ENCODE results near the gene FCN3. TPM values are rescaled to one million over a fixed set of nuclear protein-coding genes. Genes with fewer than 3 reads are reported as not detected.

The FCN3 gene
- total and polyA plus RNA-seq, 9 of the 15 experiments (the other 6 are each of a cell fraction or from before 2014, with no cell fraction given), result 0.49 TPM; not detected in 8

- FAIRE-seq (no peak), DNase-seq (ENCODE audit: extremely low read depth in 1 of 4, low spot score in 3 of 4) (no peak), ATAC-seq (no peak)
- H3K4me2 ChIP-seq (ENCODE audit: insufficient read depth, low read length), result no peak overlapping the region
- ChIA-PET POLR2A (interaction anchor here (0.6 to 2.2 kb wide), 6 partner anchors 8 to 461 kb away, joined by 3 to 11 read pairs (median 4); no protein-coding TSS in a partner anchor), CTCF (ENCODE audit: low intra/inter-chr PET ratio) (no interaction called here)
- no peaks in the 10 kb centered on the region for H3K79me2 ChIP-seq (ENCODE audit: control insufficient read depth, insufficient read depth, low read length)
- H4K20me1 ChIP-seq (replicated peaks; ENCODE audit: control insufficient read depth, insufficient read depth, low read length), result no peaks in the 10 kb centered on the region
- no peaks in the 10 kb centered on the region for H3K9me1 ChIP-seq (ENCODE audit: control insufficient read depth, insufficient read depth, low read length)
- in situ Hi-C loops (cut with MboI) (no loop called here), intact Hi-C loops (cut with micrococcal nuclease) (no loop called here)
- no peak overlapping the region for H2AFZ ChIP-seq (ENCODE audit: low read depth, low read length)
- H3K36me3 ChIP-seq (ENCODE audit: control insufficient read depth, insufficient read depth, low read length), result peaks cover 51% of the 10 kb centered on the region
- no peak overlapping the region for H3K27ac ChIP-seq (ENCODE audit: extremely low read depth, low read depth, low read length)
- WGBS (ENCODE audit: insufficient coverage, low coverage, missing lambda C conversion rate), result 85% methylated on average over 13 of the region's 13 CpGs
- H3K4me3 ChIP-seq, result no peak overlapping the region
- no peaks in the 10 kb centered on the region for H3K27me3 ChIP-seq (ENCODE audit: control insufficient read depth in 2 of 2, insufficient read depth in 2 of 2, low read length in 2 of 2)
- H3K4me1 ChIP-seq (replicated peaks in 1 of 2; ENCODE audit: control insufficient read depth in 2 of 2, insufficient read depth in 2 of 2, low read length in 2 of 2), result peaks cover 0 to 12% of the 10 kb centered on the region in 2 experiments; a peak in 2 of 5 replicates
- no peak overlapping the region for H3K9ac ChIP-seq (ENCODE audit: insufficient read depth in 1 of 2, low read depth in 2 of 2, low read length in 2 of 2)
- no peaks in the 10 kb centered on the region for H3K9me3 ChIP-seq (replicated peaks; ENCODE audit: control insufficient read depth, insufficient read depth, low read depth, low read length)
- BruUV-seq (replicated peaks), result no TSS peak
- TF ChIP-seq E4F1 (CRISPR knock-in tag; IDR thresholded peaks at IDR 0.05; ENCODE audit: borderline replicate concordance) (no peak), FOXP4 (CRISPR knock-in tag; IDR thresholded peaks at IDR 0.05; ENCODE audit: borderline replicate concordance) (no peak), POLR2G (IDR thresholded peaks at IDR 0.05; ENCODE audit: low read depth, low read length) (peak; percentile 64; the same call in 1 of the 2 replicates), MAFF (IDR thresholded peaks at IDR 0.05; ENCODE audit: low read length) (no peak), SREBF2 (CRISPR knock-in tag; IDR thresholded peaks at IDR 0.05) (no peak), BCLAF1 (IDR thresholded peaks at IDR 0.05; ENCODE audit: borderline replicate concordance in 1 of 2, control insufficient read depth in 1 of 2, low read depth in 2 of 2, low read length in 1 of 2) (no peak), FOXA1 (IDR thresholded peaks at IDR 0.05; ENCODE audit: borderline replicate concordance) (no peak), CXXC5 (CRISPR knock-in tag; IDR thresholded peaks at IDR 0.05) (no peak)
- TF ChIP-seq, protein P1, sequence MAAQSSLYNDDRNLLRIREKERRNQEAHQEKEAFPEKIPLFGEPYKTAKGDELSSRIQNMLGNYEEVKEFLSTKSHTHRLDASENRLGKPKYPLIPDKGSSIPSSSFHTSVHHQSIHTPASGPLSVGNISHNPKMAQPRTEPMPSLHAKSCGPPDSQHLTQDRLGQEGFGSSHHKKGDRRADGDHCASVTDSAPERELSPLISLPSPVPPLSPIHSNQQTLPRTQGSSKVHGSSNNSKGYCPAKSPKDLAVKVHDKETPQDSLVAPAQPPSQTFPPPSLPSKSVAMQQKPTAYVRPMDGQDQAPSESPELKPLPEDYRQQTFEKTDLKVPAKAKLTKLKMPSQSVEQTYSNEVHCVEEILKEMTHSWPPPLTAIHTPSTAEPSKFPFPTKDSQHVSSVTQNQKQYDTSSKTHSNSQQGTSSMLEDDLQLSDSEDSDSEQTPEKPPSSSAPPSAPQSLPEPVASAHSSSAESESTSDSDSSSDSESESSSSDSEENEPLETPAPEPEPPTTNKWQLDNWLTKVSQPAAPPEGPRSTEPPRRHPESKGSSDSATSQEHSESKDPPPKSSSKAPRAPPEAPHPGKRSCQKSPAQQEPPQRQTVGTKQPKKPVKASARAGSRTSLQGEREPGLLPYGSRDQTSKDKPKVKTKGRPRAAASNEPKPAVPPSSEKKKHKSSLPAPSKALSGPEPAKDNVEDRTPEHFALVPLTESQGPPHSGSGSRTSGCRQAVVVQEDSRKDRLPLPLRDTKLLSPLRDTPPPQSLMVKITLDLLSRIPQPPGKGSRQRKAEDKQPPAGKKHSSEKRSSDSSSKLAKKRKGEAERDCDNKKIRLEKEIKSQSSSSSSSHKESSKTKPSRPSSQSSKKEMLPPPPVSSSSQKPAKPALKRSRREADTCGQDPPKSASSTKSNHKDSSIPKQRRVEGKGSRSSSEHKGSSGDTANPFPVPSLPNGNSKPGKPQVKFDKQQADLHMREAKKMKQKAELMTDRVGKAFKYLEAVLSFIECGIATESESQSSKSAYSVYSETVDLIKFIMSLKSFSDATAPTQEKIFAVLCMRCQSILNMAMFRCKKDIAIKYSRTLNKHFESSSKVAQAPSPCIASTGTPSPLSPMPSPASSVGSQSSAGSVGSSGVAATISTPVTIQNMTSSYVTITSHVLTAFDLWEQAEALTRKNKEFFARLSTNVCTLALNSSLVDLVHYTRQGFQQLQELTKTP (IDR thresholded peaks at IDR 0.05; ENCODE audit: low read depth in 1 of 2, partially characterized antibody in 2 of 2), result no peak
These were observed 30.4 kb upstream of the FCN3 start for GRCh38 chr1:27405074-27405473.
